ENCODE results near the gene SLC38A3. TPM values are rescaled to one million over a fixed set of nuclear protein-coding genes. Genes with fewer than 3 reads are reported as not detected.

SLC38A3 gene
- total RNA-seq, 2 donors from 2014 or later = not detected

DNA sequence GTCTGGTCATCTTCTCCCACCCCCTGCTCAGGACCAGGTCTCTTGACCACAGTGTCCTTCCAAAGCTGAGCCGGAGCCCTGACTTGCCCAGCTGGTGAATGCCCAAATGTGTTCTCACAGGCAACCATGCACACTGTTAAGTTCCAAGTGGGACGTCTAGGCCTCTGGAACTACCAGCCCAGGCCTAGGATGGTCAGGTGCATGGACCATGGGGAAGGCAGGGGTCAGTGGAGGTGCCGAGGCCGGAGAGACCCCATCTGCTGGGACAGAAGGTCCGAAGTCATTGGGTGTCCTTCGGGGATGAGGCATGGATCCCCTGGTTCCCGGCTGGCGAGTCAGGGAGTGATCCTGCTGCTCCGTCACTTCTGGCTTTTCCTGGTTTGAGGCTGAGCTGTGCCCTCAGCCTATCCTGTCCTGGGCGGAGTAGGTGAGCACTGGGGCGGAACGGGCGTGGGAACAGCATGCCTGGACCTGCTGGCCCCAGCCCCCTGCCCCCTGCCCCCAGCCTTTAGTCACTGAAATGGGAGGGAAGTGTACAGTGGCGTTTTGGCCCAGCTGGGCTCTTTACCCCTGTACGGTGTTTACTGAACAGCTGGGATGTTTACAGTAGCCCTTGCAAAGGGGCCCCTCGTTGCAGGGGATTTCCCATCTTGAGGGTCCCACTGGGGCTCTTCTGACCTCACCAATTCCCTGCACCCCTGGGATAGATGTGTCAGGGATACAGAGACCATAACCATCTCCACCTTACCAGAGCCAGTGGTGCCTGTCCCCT is 37.8 kb upstream of the SLC38A3 start:
- no peaks in the 10 kb centered on the region for H3K36me3 Mint-ChIP-seq
- no peak for ATAC-seq
- no peak for DNase-seq (ENCODE audit: low spot score in 2 of 2)
- H3K9me3 Mint-ChIP-seq = no peaks in the 10 kb centered on the region
- peak overlapping the region in 1 of 2 donors; percentile 15 for H3K27ac Mint-ChIP-seq

DNA sequence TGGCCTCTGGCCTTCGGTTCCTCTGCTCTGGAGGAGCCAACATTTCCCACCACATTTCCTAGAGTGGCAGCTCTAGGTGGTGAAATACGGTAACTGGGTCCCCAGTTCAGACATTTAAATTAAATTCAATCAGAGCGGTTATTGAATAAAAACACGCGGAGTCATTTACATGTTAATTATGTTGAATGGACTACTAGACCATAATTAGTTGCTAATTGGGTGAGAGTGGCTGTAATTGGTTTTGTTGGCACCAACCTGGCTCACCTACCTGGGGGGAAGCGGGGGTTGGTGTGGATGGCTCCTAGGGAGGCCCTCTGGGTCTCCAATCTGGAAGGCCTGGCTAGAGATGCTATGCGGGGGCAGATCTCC is 37.2 kb upstream of the SLC38A3 start:
- DNase-seq (ENCODE audit: low spot score in 2 of 2) (no peak), ATAC-seq (no peak)
- H3K36me3 Mint-ChIP-seq = no peaks in the 10 kb centered on the region
- H3K9me3 Mint-ChIP-seq = no peaks in the 10 kb centered on the region
- peak overlapping the region in 1 of 2 donors; percentile 15 for H3K27ac Mint-ChIP-seq

DNA sequence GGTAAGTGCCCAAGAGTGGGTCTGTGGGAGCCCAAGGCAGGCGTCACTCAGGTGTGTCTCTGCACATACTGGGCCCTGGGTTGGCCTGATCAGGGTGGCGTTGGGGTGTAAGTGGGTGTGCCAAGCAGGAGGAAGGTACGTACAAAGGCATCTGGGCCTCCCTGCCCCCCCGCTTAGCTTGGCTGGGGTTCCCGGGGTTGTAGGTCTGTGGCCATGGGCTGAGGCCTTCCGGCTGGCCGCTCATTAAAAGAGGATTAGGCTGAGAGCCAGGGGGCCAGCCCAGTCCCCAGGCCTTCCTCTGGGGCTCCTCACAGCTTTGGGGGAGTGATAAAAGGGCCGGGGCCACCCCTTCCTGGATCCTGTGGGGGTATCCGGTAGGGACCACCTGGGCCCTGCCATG is 36.7 kb upstream of the SLC38A3 start:
- no peak for ATAC-seq
- DNase-seq (ENCODE audit: low spot score in 2 of 2) = no peak
- Mint-ChIP-seq H3K27ac (no peak overlapping the region), H3K36me3 (no peaks in the 10 kb centered on the region), H3K9me3 (no peaks in the 10 kb centered on the region)

DNA sequence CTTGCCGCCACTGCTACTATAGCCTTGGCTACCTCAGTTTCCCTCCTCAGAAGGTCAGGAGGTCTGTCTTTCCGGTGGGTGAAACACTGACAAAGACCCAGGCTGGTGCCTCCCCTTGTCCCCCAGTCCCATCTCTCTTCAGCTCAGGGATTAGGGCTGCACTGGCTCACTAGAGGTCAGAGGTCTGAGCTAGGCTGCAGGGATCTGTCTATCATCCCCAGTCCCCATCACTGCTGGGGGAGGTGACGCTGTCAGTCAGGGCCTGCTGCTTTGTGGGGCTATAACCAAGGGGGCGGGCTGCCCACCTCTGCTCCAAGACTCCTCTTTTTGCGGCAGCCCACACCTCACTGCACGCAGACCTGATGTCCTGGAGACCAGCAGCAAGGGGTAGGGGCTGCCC is 36.3 kb upstream of the SLC38A3 start:
- DNase-seq (ENCODE audit: low spot score in 2 of 2) (no peak), ATAC-seq (no peak)
- Mint-ChIP-seq H3K36me3 (no peaks in the 10 kb centered on the region), H3K9me3 (no peaks in the 10 kb centered on the region), H3K27ac (no peak overlapping the region)

DNA sequence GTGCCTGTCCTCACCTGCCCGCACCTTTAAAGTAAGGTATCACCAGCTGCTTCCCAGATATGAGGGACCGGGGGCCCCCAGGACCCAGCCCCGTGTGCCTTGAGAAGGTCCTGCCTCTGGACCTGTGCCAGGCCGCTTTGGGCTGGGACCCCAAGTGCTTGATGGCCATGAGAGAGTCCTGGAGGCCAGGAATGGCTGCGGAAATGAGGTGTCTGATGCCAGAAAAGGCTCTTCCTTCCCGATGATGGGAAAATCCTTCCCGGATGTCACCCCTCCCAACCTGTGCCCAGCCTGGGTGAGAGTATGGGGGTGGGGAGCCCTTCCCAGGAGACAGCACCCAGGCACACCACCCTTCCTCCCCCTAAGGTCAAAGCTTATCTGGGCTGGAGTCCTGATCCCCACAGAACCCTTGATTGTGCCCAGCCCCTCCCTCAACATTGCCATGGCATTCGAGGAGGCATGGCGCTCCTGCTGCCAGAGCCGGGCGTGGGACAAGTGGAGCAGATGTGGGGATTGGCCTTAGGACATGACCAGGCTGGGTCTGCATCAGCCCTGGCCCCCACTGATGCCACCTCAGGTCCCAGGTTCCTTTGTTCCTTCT is 35.7 kb upstream of the SLC38A3 start:
- no peak for DNase-seq (ENCODE audit: low spot score in 2 of 2)
- Mint-ChIP-seq H3K27ac (no peak overlapping the region), H3K36me3 (no peaks in the 10 kb centered on the region), H3K9me3 (no peaks in the 10 kb centered on the region)
- no peak for ATAC-seq

DNA sequence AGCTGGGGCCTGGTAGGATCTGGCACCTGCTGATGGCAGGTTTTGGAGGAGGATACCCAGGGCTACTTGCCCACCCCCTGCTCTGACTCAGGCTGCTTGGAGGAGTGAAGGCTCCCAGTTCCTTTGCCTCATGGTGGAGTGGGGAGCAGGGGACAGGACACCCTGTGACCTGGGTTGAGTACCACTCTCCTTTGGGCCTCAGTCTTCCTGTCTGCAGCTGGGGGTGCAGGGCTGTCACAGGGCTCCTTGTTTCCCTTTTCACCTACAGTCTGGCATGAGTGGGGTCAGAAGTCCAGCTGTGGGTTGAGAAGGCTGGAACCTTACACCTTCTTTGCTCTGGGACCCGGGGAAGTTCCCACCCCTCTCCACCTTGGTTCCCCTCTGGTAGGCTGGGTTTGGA is 35.2 kb upstream of the SLC38A3 start:
- DNase-seq (ENCODE audit: low spot score in 2 of 2) (no peak), ATAC-seq (no peak)
- no peaks in the 10 kb centered on the region for H3K9me3 Mint-ChIP-seq
- no peaks in the 10 kb centered on the region for H3K36me3 Mint-ChIP-seq
- H3K27ac Mint-ChIP-seq = no peak overlapping the region

DNA sequence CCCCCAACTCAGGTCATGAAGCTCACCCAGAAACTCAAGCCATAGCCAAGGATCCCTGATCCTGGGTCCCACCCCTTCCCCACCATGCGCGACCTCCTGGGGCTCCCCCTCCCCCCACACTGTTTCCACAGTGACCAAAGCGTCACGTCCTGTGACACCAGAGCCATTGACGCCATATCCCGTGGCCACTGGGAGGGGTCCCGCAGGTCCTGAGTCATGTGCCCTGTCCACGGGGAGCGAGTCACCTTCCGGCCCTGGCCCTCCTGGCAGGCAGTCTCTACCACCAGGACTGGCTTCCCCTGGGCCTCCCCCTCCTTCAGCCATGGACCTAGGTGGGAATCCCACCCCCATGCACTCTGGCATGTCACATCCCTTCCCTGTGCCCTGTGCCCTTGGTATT is 34.4 kb upstream of the SLC38A3 start:
- Mint-ChIP-seq H3K36me3 (no peaks in the 10 kb centered on the region), H3K9me3 (no peaks in the 10 kb centered on the region), H3K27ac (no peak overlapping the region)
- peak in 1 of 2 donors; percentile 36 for ATAC-seq
- DNase-seq (ENCODE audit: low spot score in 2 of 2) = no peak

DNA sequence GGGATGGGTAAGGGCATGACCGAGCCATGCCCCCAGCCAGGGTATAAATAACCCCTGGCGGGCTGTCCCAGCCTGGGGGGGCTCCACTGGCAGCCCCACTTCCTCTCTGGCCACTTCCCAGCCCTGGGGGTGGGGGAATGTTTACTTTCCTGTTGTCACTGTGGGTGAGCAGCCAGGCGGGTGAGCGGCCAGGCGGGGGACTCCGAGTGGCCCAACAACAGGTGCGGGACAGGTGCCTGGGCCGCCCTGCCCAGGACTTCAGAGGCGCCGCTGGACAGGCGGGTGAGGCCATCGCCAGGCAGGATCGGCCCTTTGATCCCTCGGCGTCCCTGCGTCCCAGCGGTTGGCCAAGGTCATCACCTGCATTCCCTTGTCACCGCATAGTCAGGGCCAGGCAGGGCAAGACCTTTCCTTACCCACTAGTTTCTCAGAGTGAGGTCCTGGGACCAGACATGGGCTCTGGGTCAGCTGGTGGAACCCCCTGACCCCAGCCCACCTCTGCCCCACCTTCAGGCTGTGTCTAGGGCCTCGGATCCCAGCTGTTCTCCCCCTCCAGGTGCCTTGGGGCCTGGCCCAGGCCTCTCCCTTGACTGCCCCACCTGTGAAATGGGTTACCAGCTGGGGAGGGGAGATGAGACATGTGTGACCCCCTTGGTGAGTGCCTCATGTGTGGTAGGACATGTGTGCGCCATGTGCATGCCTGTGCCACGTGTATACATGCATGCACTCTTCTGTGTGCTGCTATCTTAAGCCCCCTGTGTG is 33.4 kb upstream of the SLC38A3 start:
- no peak for DNase-seq (ENCODE audit: low spot score in 2 of 2)
- Mint-ChIP-seq H3K27ac (no peak overlapping the region), H3K9me3 (no peaks in the 10 kb centered on the region), H3K36me3 (no peaks in the 10 kb centered on the region)
- no peak for ATAC-seq

DNA sequence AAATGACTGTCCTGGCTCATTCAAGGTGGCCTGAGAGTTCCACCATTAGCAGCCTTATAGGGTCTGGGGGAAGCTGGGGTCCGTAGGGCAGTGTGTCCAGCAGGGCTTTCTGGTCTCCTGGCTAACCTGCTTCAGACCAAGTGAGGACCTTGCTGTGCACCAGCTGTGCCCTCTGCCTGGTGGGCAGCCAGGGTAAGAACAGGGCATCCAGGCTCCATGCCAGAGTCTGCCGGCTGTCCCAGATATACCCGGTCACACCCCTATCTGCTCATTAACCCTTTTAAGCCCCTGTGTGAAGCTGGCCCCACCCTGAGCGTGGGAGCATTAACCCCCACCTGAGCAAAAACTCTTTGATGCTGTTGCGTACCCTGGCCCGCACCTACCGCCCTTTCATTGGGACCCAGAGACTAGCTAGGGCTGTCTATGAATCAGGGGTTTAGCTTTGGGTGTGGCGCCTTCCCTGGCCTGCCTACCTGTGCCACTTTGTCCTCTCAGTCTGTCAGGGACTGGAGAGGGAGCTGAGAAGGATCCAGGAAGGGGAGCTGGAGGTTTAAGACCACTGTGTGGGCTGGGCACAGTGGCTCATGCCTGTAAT is 32.3 kb upstream of the SLC38A3 start:
- no peak for ATAC-seq
- Mint-ChIP-seq H3K36me3 (no peaks in the 10 kb centered on the region), H3K27ac (no peak overlapping the region), H3K9me3 (no peaks in the 10 kb centered on the region)
- no peak for DNase-seq (ENCODE audit: low spot score in 2 of 2)

DNA sequence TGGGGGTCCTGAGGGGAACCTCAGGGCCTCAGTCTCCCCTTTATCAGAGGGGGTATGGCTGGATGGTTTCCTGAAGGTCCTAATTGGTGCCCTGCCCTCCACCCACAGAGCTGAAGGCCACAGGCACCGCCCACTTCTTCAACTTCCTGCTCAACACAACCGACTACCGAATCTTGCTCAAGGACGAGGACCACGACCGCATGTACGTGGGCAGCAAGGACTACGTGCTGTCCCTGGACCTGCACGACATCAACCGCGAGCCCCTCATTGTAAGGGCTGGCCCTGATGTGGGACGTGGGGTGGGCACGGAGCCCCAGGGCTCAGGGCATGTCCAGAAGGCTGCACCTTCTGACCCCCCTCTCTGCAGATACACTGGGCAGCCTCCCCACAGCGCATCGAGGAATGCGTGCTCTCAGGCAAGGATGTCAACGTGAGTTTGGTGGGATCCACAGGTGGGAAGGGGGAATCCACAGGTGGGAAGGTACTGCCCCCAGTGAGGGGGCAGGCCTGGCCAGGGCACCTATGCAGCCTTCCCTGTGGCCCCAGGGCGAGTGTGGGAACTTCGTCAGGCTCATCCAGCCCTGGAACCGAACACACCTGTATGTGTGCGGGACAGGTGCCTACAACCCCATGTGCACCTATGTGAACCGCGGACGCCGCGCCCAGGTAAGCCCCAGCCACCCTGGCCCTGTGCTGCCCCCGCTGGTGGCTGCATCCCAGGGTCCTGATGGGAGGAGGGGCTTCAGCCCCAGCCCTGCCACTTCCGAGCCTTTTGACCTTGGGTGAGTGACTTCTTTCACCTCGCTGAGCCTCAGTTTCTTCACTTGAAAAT is 31.2 kb upstream of the SLC38A3 start:
- Mint-ChIP-seq H3K27ac (peak overlapping the region in 1 of 2 donors; percentile 50), H3K9me3 (no peaks in the 10 kb centered on the region), H3K36me3 (no peaks in the 10 kb centered on the region)
- ATAC-seq (no peak), DNase-seq (ENCODE audit: low spot score in 2 of 2) (no peak)

DNA sequence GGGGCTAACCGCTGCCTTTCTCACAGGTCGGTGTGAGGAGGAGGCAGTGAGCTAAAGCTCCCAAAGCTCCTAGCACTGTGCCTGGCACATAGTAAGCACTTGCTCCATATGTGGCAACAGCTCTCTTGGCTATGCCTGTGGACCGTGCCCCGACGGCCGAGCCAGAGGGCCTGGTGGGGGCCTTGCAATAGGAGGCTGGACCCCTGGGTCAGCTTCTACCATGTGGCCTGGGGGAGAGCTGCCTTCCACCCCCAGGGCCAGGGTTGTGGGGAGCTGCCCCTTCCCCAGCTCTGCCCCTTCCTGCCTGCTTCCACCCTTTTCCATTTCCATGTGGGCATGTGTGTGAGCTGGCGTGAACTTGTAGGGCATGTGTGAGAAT is 30.6 kb upstream of the SLC38A3 start:
- Mint-ChIP-seq H3K36me3 (no peaks in the 10 kb centered on the region), H3K27ac (no peak overlapping the region), H3K9me3 (no peaks in the 10 kb centered on the region)
- DNase-seq (ENCODE audit: low spot score in 2 of 2) (no peak), ATAC-seq (no peak)

DNA sequence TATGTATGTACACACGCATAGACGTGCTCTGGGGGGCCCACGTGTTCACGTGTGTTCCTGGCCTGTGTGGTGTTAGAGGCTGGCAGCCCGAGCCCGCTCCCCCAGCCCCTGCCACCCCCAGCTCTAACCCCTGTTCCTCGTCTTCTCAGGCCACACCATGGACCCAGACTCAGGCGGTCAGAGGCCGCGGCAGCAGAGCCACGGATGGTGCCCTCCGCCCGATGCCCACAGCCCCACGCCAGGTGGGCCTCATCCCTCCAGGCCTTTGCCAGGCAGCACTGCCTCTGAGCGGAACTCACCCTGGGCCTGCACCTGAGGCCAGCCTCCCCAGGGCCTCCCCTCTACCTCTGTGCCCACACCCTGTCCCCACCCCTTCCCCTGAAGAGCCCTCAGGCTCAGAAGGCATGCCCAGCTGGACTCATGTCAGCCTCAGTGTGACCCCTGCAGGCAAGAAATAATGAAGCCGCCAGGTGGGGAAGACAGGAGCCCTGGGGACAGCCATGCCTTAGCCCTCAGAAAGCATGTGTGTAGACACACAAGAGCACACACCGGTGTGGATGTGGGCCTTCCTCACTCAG is 30.0 kb upstream of the SLC38A3 start:
- DNase-seq (ENCODE audit: low spot score in 2 of 2) = no peak
- Mint-ChIP-seq H3K36me3 (no peaks in the 10 kb centered on the region), H3K9me3 (no peaks in the 10 kb centered on the region), H3K27ac (no peak overlapping the region)
- no peak for ATAC-seq

DNA sequence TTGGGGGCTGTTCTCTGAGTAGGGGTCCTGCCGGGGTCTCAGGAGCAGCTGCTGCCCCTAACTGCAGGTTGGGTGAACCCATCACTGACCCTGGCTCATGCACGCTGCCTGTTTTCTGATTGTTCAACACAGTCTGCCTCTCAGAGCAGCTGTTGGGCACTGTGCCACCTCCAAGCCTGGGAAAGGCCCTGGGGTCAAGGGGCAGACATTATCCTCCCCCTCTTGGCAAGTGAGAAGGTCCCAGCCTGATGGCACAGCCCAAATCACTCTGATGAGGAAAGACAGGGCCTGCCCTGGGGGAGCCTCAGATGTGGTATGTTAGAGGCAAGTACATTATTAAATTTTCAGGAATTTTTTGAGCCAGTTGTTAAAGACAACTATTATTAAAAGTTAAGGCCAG is 27.7 kb upstream of the SLC38A3 start:
- Mint-ChIP-seq H3K9me3 (no peaks in the 10 kb centered on the region), H3K36me3 (no peaks in the 10 kb centered on the region), H3K27ac (no peak overlapping the region)
- no peak for DNase-seq (ENCODE audit: low spot score in 2 of 2)
- ATAC-seq = no peak

DNA sequence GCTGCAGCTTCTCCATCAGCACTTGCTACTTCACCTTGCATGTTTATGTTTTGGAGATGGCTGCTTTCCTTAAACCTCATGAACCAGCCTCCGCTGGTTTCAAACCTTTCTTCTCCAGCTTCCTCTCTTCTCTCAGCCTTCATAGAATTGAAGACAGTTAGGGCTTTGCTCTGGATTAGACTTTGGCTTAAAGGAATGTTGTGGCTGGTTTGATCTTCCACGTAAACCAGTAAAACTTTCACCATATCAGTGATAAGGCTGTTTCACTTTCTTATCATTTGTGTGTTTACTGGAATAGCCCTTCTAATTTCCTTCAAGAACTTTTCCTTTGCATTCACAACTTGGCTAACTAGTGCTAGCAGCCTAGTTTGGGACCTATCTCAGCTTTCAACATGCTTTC is 25.4 kb upstream of the SLC38A3 start:
- H3K9me3 Mint-ChIP-seq = no peaks in the 10 kb centered on the region
- no peak for ATAC-seq
- no peaks in the 10 kb centered on the region for H3K36me3 Mint-ChIP-seq
- no peak overlapping the region for H3K27ac Mint-ChIP-seq
- no peak for DNase-seq (ENCODE audit: low spot score in 2 of 2)

DNA sequence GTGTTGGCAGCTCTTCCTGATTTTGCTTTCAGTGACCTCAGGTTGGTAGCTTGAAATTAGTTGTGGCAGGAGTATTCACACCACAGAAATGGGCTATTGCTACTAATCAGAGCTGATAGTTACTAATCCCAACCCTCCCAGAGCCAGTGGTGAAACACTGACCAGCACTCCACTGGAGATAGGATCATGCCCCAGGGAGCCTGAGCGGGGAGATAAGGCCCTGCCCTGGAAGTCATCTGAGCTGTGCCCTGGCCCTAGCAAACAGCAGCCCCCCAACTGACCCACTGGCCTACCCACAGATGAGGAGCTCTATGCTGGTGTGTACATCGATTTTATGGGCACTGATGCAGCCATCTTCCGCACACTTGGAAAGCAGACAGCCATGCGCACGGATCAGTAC is 23.1 kb upstream of the SLC38A3 start:
- no peak for DNase-seq (ENCODE audit: low spot score in 2 of 2)
- no peak for ATAC-seq
- H3K9me3 Mint-ChIP-seq = no peaks in the 10 kb centered on the region
- H3K27ac Mint-ChIP-seq = no peak overlapping the region
- H3K36me3 Mint-ChIP-seq = no peaks in the 10 kb centered on the region

DNA sequence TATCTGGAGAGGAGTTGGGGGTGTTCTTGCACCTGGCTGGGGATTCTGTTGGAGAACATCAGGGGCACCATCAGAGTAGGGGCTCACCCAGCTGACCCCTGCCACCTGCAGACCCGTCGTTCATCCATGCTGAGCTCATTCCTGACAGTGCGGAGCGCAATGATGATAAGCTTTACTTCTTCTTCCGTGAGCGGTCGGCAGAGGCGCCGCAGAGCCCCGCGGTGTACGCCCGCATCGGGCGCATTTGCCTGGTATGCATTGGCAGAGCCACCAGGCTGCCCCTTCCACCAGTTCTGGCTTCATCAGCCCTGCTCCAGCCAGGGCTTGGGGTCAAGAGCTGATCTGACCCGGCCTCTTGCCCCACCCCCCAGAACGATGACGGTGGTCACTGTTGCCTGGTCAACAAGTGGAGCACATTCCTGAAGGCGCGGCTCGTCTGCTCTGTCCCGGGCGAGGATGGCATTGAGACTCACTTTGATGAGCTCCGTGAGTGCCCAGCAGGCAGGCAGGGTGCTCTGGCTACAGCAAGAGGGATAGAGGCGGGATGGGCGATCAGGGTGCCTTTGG is 22.5 kb upstream of the SLC38A3 start:
- no peak overlapping the region for H3K27ac Mint-ChIP-seq
- ATAC-seq (no peak), DNase-seq (ENCODE audit: low spot score in 2 of 2) (no peak)
- H3K9me3 Mint-ChIP-seq = no peaks in the 10 kb centered on the region
- no peaks in the 10 kb centered on the region for H3K36me3 Mint-ChIP-seq

All from activated naive CD4-positive, alpha-beta T cell treated with anti-CD3 and anti-CD28 coated beads, Interleukin-2, amount 50 U/mL, for 72 hours (primary cell).